Measurements from ENCODE around the gene GP1BA.
"Not testable (repeated sequence)": the region's sequence is repeated elsewhere in the genome, so short reads cannot be mapped to it uniquely, and the experiment has no call there.

Gene GP1BA

GRCh38 chr17:4901648-4902344 lies 30.3 kb upstream of the GP1BA start:
- TF ChIP-seq CTCF (IDR thresholded peaks at IDR 0.05; ENCODE audit: low read depth, low read length, missing control alignments), result no peak
- H3K4me3 ChIP-seq (replicated peaks; ENCODE audit: low read depth, low read length), result no peak overlapping the region
- DNase-seq (ENCODE audit: extremely low read depth, low read depth), result no peak

- H3K4me3 ChIP-seq (replicated peaks; ENCODE audit: low read depth, low read length), result no peak overlapping the region
- TF ChIP-seq CTCF (IDR thresholded peaks at IDR 0.05; ENCODE audit: low read depth, low read length, missing control alignments), result no peak
- no peak for DNase-seq (ENCODE audit: extremely low read depth, low read depth)
Measured at GRCh38 chr17:4902540-4902939, 29.5 kb upstream of the GP1BA start.

GRCh38 chr17:4903051-4903818 lies 28.8 kb upstream of the GP1BA start, which contains the start of gene CHRNE:
TSS of gene CHRNE (minus strand) at chr17:4903098. CDS start at chr17:4903063, 35 bp downstream.
- peak; percentile 62 for DNase-seq (ENCODE audit: extremely low read depth, low read depth)
- peak; percentile 74 for TF ChIP-seq CTCF (IDR thresholded peaks at IDR 0.05; ENCODE audit: low read depth, low read length, missing control alignments)
- no peak within 1 kb of the TSS for H3K4me3 ChIP-seq (replicated peaks; ENCODE audit: low read depth, low read length)

- not testable (repeated sequence) for DNase-seq (ENCODE audit: extremely low read depth, low read depth); H3K4me3 ChIP-seq (replicated peaks; ENCODE audit: low read depth, low read length)
Measured at GRCh38 chr17:4906642-4907041, 25.4 kb upstream of the GP1BA start.

DNA sequence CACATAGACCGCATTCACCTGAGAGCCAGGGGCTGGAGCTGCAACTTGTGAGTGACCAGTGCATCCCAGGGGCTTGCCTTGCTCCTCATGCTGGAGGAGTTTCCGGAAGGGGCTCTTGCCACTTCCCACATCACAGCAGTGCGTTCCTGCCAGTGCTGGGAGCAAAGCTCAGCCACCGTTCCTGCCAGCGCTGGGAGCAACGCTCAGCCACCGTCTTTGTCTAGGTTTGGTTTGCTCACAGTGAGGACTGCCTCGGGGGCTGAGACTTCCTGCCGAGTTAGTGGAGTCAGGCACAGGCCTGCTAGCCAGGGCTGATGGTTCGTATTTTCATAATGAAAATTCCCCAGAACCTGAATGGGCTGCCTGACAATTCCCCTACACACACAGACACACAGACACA lies 23.8 kb upstream of the GP1BA start:
- no peak for DNase-seq (ENCODE audit: extremely low read depth, low read depth)
- H3K4me3 ChIP-seq (replicated peaks; ENCODE audit: low read depth, low read length), result no peak overlapping the region
- TF ChIP-seq CTCF (IDR thresholded peaks at IDR 0.05; ENCODE audit: low read depth, low read length, missing control alignments), result no peak

DNA sequence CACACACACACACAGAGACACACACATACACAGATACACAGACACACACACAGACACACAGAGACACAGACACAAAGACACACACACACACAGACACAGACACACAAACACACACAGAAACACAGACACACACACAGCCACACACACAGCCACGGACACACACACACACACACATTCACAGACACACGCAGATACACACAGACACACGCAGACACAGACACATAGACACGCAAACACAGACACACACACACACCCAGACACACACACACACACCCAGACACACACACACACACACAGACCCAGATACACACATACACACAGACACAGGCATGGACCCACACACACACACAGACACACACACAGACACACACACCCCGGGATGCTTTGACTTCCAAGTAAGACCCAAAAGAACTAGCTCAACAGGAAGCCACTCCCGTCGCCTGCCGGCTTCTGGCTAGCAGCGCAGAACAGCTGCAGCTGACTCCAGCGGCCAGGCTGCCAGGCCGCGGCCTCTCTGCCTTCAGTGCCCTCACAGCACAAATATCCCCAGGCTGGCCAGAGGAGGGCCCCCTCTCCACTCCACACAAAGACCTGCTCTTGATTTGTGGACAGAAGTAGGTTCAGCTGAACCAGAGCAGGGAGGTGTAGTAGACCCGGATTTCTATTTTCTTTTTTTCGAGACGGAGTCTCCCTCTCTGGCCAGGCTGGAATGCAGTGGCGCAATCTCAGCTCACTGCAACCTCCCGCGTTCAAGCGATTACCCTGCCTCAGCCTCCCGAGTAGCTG lies 23.2 kb upstream of the GP1BA start:
- DNase-seq (ENCODE audit: extremely low read depth, low read depth), result peak; percentile 74
- no peak overlapping the region for H3K4me3 ChIP-seq (replicated peaks; ENCODE audit: low read depth, low read length)
- peak; percentile 78 for TF ChIP-seq CTCF (IDR thresholded peaks at IDR 0.05; ENCODE audit: low read depth, low read length, missing control alignments)

- H3K4me3 ChIP-seq (replicated peaks; ENCODE audit: low read depth, low read length), result no peak overlapping the region
- no peak for TF ChIP-seq CTCF (IDR thresholded peaks at IDR 0.05; ENCODE audit: low read depth, low read length, missing control alignments)
- no peak for DNase-seq (ENCODE audit: extremely low read depth, low read depth)
Measured at GRCh38 chr17:4913994-4914393, 18.1 kb upstream of the GP1BA start.

- DNase-seq (ENCODE audit: extremely low read depth, low read depth); H3K4me3 ChIP-seq (replicated peaks; ENCODE audit: low read depth, low read length): not testable (repeated sequence)
Measured at GRCh38 chr17:4914551-4914950, 17.5 kb upstream of the GP1BA start.

Data from HFF-Myc (cell line).